ENCODE results near the gene SERHL2. TPM values are rescaled to one million over a fixed set of nuclear protein-coding genes. Genes with fewer than 3 reads are reported as not detected.
"Not testable (repeated sequence)": the region's sequence is repeated elsewhere in the genome, so short reads cannot be mapped to it uniquely, and the experiment has no call there.

Gene SERHL2, protein sequence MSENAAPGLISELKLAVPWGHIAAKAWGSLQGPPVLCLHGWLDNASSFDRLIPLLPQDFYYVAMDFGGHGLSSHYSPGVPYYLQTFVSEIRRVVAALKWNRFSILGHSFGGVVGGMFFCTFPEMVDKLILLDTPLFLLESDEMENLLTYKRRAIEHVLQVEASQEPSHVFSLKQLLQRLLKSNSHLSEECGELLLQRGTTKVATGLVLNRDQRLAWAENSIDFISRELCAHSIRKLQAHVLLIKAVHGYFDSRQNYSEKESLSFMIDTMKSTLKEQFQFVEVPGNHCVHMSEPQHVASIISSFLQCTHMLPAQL
- total RNA-seq, result under 1 TPM in 1 of 2 experiments, not detected in 1; 0.69 TPM
- polyA plus RNA-seq (2013, experiment 1 of 2), result 2.2 TPM
- polyA plus RNA-seq (2013, experiment 2 of 2), result 2.5 TPM
- 0 to 1.4 (median 0.29) reads per million in 172 experiments for total RNA-seq

DNA sequence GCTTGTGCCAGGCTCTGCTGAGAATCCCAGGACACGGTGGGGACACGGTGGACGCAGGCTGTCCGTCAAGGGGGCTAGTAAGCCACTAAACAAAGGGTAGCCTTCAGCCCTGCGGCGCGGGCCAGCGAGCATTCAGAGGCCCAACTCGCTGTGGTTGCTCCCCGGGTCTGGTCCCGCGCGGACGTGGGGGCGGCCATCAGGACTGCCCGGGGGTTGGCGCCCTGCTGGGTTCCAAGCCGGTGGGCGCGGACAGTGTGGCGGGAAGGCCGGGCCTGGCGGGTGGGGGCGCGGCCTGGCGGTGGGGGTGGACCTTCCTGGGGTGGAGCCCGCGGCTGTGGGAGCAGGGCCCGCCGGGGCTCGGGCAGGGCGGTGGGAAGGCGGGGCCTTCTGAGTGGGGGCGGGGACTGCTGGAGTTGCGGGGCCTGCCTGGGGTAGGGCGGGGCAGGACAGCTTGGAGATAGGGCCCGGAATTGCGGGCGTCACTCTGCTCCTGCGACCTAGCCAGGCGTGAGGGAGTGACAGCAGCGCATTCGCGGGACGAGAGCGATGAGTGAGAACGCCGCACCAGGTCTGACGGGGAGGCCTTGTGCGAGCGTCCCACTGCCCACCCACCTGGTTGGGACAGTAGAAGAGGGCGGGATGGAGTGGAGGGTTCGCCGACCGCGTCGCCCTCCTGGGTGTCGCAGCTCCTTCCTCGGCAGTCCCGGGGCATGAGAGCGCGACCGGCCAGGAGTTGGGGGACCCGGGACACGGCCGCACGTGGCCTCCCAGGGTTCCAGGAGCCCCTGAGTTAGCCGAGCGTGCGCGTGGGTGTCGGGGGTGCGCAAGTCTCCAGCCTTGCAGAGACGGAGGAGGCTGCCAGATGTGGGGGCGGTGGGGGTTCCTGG is at the start of gene SERHL2:
Gene SERHL2, plus strand, starts transcription at position 482 of the 887 bp plus-strand sequence. Its CDS starts 65 bp downstream, at position 547.
- ATAC-seq (ENCODE audit: poor library complexity) (peak; percentile 98), DNase-seq (peak; percentile 58 to 94 (median 84))
- ChIA-PET POLR2A (no interaction called here), CTCF (interaction anchor here (1.4 kb wide), 1 partner anchor 21 kb away, joined by 3 read pairs; no protein-coding TSS in a partner anchor)
- intact Hi-C loops (cut with DNase I, micrococcal nuclease), result no loop called here
- H3K4me3 Mint-ChIP-seq, result peak within 1 kb of the TSS; percentile 80
- no peak within 1 kb of the TSS for H3K27ac Mint-ChIP-seq
- TF ChIP-seq, protein P1, sequence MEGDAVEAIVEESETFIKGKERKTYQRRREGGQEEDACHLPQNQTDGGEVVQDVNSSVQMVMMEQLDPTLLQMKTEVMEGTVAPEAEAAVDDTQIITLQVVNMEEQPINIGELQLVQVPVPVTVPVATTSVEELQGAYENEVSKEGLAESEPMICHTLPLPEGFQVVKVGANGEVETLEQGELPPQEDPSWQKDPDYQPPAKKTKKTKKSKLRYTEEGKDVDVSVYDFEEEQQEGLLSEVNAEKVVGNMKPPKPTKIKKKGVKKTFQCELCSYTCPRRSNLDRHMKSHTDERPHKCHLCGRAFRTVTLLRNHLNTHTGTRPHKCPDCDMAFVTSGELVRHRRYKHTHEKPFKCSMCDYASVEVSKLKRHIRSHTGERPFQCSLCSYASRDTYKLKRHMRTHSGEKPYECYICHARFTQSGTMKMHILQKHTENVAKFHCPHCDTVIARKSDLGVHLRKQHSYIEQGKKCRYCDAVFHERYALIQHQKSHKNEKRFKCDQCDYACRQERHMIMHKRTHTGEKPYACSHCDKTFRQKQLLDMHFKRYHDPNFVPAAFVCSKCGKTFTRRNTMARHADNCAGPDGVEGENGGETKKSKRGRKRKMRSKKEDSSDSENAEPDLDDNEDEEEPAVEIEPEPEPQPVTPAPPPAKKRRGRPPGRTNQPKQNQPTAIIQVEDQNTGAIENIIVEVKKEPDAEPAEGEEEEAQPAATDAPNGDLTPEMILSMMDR (IDR thresholded peaks at IDR 0.05), result no peak
- H3K4me3 ChIP-seq (ENCODE audit: low read length), result peak within 1 kb of the TSS; percentile 79
- no peaks in the 10 kb centered on the region for H3K9me3 ChIP-seq (ENCODE audit: control insufficient read depth in 1 of 2, insufficient read depth in 1 of 2, low read length in 2 of 2)
- H3K27me3 ChIP-seq (ENCODE audit: control insufficient read depth in 1 of 2, insufficient read depth in 2 of 2, low read length in 2 of 2), result no peaks in the 10 kb centered on the region
- H3K27me3 Mint-ChIP-seq, result no peaks in the 10 kb centered on the region
- H3K36me3 ChIP-seq (ENCODE audit: insufficient read depth, low read length), result no peaks in the 10 kb centered on the region
- H3K27ac ChIP-seq (ENCODE audit: low read depth in 1 of 2, low read length in 2 of 2), result no peak within 1 kb of the TSS
- peaks cover 11% of the 10 kb centered on the region for H3K4me1 Mint-ChIP-seq (ENCODE audit: low read depth)
- H3K9me3 Mint-ChIP-seq, result no peaks in the 10 kb centered on the region
- H3K4me1 ChIP-seq (ENCODE audit: insufficient read depth, low read length), result peaks cover 19% of the 10 kb centered on the region
- no peaks in the 10 kb centered on the region for H3K36me3 Mint-ChIP-seq (ENCODE audit: low read depth)

DNA sequence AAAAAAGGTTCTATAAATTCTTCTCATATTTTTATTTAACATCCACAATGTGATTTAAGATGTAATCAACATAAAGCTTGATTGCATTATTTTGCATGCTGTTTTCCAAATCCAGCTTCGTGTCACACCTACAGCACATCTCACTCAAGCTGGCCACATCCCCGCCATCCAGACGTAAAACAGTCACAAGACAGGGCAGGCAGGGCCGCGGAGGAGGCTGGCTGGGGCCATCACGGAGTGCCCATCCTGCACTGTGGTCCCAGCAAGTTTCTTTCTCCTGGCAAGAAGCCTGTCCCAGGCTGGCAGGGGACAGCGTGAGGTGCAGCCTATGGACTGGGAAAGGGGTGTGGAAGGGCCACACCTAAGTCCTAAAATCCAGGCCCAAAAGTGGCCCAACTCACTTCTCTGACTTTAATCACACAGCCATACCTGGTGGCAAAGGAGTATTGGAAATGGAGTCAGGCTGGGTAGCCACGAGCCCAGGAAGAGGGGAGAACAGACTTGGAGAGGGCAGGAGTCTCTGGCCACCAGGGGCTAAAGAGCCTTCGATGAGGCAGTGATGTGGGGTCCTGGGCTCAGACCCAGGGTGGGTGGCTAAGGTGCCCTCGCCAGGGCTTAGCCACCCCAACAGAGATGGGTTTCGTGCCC is 45.3 kb upstream of the SERHL2 start:
- H3K27me3 ChIP-seq (ENCODE audit: control insufficient read depth in 1 of 2, insufficient read depth in 2 of 2, low read length in 2 of 2); H3K27ac Mint-ChIP-seq; H3K4me3 Mint-ChIP-seq; H3K9me3 ChIP-seq (ENCODE audit: control insufficient read depth in 1 of 2, insufficient read depth in 1 of 2, low read length in 2 of 2); DNase-seq; CTCF ChIA-PET; POLR2A ChIA-PET; ATAC-seq (ENCODE audit: poor library complexity); H3K4me1 Mint-ChIP-seq (ENCODE audit: low read depth); H3K4me1 ChIP-seq (ENCODE audit: insufficient read depth, low read length); H3K4me3 ChIP-seq (ENCODE audit: low read length); H3K27ac ChIP-seq (ENCODE audit: low read depth in 1 of 2, low read length in 2 of 2); intact Hi-C loops (cut with DNase I, micrococcal nuclease); H3K9me3 Mint-ChIP-seq; H3K27me3 Mint-ChIP-seq: not testable (repeated sequence)
- H3K36me3 Mint-ChIP-seq (ENCODE audit: low read depth), result peaks cover 16% of the 10 kb centered on the region
- peaks cover 12% of the 10 kb centered on the region for H3K36me3 ChIP-seq (ENCODE audit: insufficient read depth, low read length)

DNA sequence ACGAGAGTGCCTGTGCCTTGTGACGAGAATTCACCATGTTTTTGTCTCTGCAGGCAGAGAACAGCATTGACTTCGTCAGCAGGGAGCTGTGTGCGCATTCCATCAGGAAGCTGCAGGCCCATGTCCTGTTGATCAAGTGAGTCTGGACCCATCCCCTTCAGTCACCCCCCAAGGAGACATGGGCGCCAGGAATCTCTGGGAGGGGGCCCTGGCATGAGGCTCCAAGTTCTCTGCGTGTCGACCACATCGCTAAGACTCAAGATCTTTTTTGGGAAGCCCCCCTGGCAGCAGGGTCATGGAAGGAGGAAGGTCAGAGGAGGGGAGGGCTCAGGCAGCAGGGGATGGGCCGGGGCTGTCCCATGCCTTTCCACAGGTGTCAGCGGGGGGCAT is 44.8 kb upstream of the SERHL2 start:
- H3K27me3 ChIP-seq (ENCODE audit: control insufficient read depth in 1 of 2, insufficient read depth in 2 of 2, low read length in 2 of 2); CTCF ChIA-PET; H3K27ac Mint-ChIP-seq; H3K4me1 Mint-ChIP-seq (ENCODE audit: low read depth); H3K4me1 ChIP-seq (ENCODE audit: insufficient read depth, low read length); H3K27ac ChIP-seq (ENCODE audit: low read depth in 1 of 2, low read length in 2 of 2); ATAC-seq (ENCODE audit: poor library complexity); POLR2A ChIA-PET; H3K27me3 Mint-ChIP-seq; H3K9me3 ChIP-seq (ENCODE audit: control insufficient read depth in 1 of 2, insufficient read depth in 1 of 2, low read length in 2 of 2); DNase-seq; H3K4me3 Mint-ChIP-seq; H3K4me3 ChIP-seq (ENCODE audit: low read length); intact Hi-C loops (cut with DNase I, micrococcal nuclease); H3K9me3 Mint-ChIP-seq: not testable (repeated sequence)
- H3K36me3 ChIP-seq (ENCODE audit: insufficient read depth, low read length), result peaks cover 14% of the 10 kb centered on the region
- peaks cover 18% of the 10 kb centered on the region for H3K36me3 Mint-ChIP-seq (ENCODE audit: low read depth)

Measured in CD4-positive, alpha-beta T cell (primary cell).